Measurements from ENCODE around the gene LAMA5. TPM values are rescaled to one million over a fixed set of nuclear protein-coding genes. Genes with fewer than 3 reads are reported as not detected.
A peak's percentile ranks its signal among the peaks of the same experiment; 100 is the strongest.

Gene LAMA5
- total RNA-seq, 1 experiment from 2014 or later: 321 TPM

DNA sequence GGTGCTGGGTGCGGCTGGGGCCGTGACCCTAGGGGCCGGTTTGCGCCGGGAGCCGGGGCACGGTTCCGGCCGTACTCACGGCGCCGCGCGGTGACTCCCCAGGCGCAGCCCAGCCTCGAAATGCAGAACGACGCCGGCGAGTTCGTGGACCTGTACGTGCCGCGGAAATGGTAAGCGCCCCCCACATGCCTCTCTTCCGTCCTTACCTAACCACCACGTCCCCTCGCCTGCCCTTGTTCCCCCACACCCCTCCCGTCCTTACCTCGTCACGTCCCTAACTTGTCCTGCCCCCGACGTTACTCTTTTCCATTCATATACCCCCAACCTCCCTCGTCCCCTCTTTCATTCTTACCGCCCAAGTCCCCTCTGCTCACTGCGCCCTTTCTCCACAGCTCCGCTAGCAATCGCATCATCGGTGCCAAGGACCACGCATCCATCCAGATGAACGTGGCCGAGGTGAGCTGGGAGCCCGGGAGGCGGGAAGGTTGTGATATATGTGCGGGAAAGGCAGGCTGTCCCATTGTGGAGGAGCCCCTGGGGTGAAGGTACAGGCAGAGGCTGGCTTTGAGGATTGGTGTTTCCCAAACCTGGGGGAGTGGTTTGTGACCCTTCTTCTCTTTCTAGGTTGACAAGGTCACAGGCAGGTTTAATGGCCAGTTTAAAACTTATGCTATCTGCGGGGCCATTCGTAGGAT lies 20.3 kb upstream of the LAMA5 start:
- Histone ChIP-seq H3K79me2 (ENCODE audit: insufficient read depth, low read length) (peaks cover 62% of the 10 kb centered on the region), H3K9me2 (ENCODE audit: insufficient read depth) (no peaks in the 10 kb centered on the region), H3K27me3 (ENCODE audit: insufficient read depth, low read length) (no peaks in the 10 kb centered on the region), H3K27ac (ENCODE audit: low read depth, low read length) (peak overlapping the region; percentile 95), H3K4me2 (ENCODE audit: low read length) (peak overlapping the region; percentile 88), H3K4me1 (ENCODE audit: control insufficient read depth in 1 of 2, insufficient read depth in 2 of 2, low read length in 2 of 2) (peaks cover 8 to 33% of the 10 kb centered on the region in 2 experiments; a peak in 3 of 4 replicates), H4K20me1 (ENCODE audit: insufficient read depth) (peaks cover 9% of the 10 kb centered on the region; the same call in 1 of the 2 replicates), H3K9ac (ENCODE audit: low read length) (peak overlapping the region; percentile 99), H3K4me3 (replicated peaks in 1 of 2; ENCODE audit: low read depth in 1 of 2, low read length in 2 of 2) (peak overlapping the region; percentile 98 to 100), H2AFZ (ENCODE audit: low read depth, low read length, poor library complexity, severe bottlenecking) (no peak overlapping the region), H3K36me3 (ENCODE audit: control insufficient read depth in 1 of 2, insufficient read depth in 2 of 2, low read length in 2 of 2) (peaks cover 8 to 22% of the 10 kb centered on the region in 2 experiments), H3K9me3 (ENCODE audit: control insufficient read depth in 1 of 2, insufficient read depth in 1 of 2, low read depth in 1 of 2, low read length in 2 of 2) (no peaks in the 10 kb centered on the region)
- CTCF ChIA-PET: interaction anchor here (1.0 to 1.4 kb wide), 2 partner anchors 23 to 86 kb away, joined by 3 read pairs; no protein-coding TSS in a partner anchor
- DNase-seq (ENCODE audit: low read depth, low spot score): no peak
- TF ChIP-seq POLR2A (IDR thresholded peaks at IDR 0.05; ENCODE audit: borderline replicate concordance, extremely low read depth, insufficient read depth, insufficient read length): no peak
- TF ChIP-seq YY1 (IDR thresholded peaks at IDR 0.05; ENCODE audit: extremely low read depth, insufficient replicate concordance, low read depth, low read length): no peak
- TF ChIP-seq RAD21 (IDR thresholded peaks at IDR 0.05; ENCODE audit: low read depth): no peak
- BruUV-seq (replicated peaks): TSS peak; percentile 82
- POLR2A ChIA-PET: interaction anchor here (0.6 to 1.5 kb wide), 9 partner anchors 9 to 442 kb away, joined by 3 to 12 read pairs (median 6); partner anchors contain the start of gene MRGBP
- ATAC-seq: peak; percentile 0; the same call in 1 of the 2 replicates
- RAD21 ChIA-PET (ENCODE audit: low non-redundant PET in 1 of 2, low total read pairs in 2 of 2, uncharacterized antibody in 2 of 2, unreplicated experiment in 2 of 2): interaction anchor here in 1 of 2 experiments (0.6 to 0.7 kb wide), 2 partner anchors 38 to 85 kb away, joined by 4 to 8 read pairs; partner anchors contain the start of gene ADRM1
- intact Hi-C loops (cut with micrococcal nuclease): loop anchor here (1.0 kb wide), 1 partner anchor 85 kb away; the partner anchor contains the start of gene ADRM1

DNA sequence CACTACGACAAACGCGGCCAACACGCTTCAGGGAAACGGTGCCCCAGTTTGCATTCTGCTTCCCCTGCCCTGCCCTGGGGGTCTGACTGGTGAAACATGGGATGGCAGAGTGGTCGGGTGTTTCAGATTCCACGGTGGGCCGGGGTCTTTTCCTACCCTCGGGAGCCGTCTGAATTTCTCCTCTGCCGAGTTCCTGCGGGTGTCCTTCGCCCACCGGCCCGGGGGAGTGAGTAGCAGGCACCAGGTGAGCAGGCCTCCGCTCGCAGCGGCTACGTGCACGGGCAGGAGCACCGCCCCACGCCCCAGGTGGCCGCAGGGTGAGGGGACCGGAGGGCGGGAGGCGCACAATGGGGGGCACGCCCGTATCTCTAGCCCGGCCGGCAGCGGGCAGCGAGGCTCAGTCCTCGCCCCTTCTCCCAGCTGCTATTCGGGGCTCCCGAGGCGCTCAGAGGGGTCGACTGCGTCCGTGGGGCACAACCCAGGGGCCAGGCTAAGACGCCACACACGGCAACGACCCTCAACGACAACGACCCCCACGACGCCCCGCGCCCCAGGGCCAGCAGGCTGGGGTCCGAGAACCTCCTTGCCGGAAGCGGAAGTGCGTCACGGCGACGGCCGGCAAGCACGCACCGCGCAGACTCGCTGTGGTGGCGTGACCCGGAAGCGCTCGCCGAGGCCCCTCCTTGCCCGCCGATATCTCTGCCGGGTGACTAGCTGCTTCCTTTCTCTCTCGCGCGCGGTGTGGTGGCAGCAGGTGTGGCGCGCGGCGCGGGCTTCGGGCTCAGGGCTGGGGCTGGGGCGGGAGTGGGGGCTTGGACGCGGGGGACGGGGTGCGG lies 19.5 kb upstream of the LAMA5 start, which contains the start of gene RPS21:
Gene RPS21 (plus strand): TSS at position 721 of the 836 bp plus-strand sequence. CDS start 236 bp downstream, outside the sequence.
- ChIA-PET RAD21 (ENCODE audit: low non-redundant PET in 1 of 2, low total read pairs in 2 of 2, uncharacterized antibody in 2 of 2, unreplicated experiment in 2 of 2) (interaction anchor here in 1 of 2 experiments (0.6 to 0.7 kb wide), 2 partner anchors 37 to 84 kb away, joined by 4 to 8 read pairs; partner anchors contain the start of gene ADRM1), POLR2A (interaction anchor here (0.6 to 1.5 kb wide), 10 partner anchors 10 to 443 kb away, joined by 3 to 12 read pairs (median 5); partner anchors contain the start of genes ADRM1 and MRGBP), CTCF (interaction anchor here (0.9 to 1.4 kb wide), 3 partner anchors 24 to 86 kb away, joined by 3 read pairs; no protein-coding TSS in a partner anchor)
- H3K4me2 ChIP-seq (ENCODE audit: low read length): peak within 1 kb of the TSS; percentile 88
- peak within 1 kb of the TSS; percentile 99 for H3K9ac ChIP-seq (ENCODE audit: low read length)
- no peaks in the 10 kb centered on the region for H3K9me3 ChIP-seq (ENCODE audit: control insufficient read depth in 1 of 2, insufficient read depth in 1 of 2, low read depth in 1 of 2, low read length in 2 of 2)
- DNase-seq (ENCODE audit: low read depth, low spot score) (peak; percentile 79), ATAC-seq (peak; percentile 74)
- intact Hi-C loops (cut with micrococcal nuclease): loop anchor here (1.0 kb wide), 1 partner anchor 84 kb away; the partner anchor contains the start of gene ADRM1
- H3K27me3 ChIP-seq (ENCODE audit: insufficient read depth, low read length): no peaks in the 10 kb centered on the region
- peaks cover 8 to 37% of the 10 kb centered on the region in 2 experiments; a peak in 3 of 4 replicates for H3K4me1 ChIP-seq (ENCODE audit: control insufficient read depth in 1 of 2, insufficient read depth in 2 of 2, low read length in 2 of 2)
- H3K79me2 ChIP-seq (ENCODE audit: insufficient read depth, low read length): peaks cover 62% of the 10 kb centered on the region
- H3K9me2 ChIP-seq (ENCODE audit: insufficient read depth): no peaks in the 10 kb centered on the region
- H4K20me1 ChIP-seq (ENCODE audit: insufficient read depth): peaks cover 9% of the 10 kb centered on the region; the same call in 1 of the 2 replicates
- H3K36me3 ChIP-seq (ENCODE audit: control insufficient read depth in 1 of 2, insufficient read depth in 2 of 2, low read length in 2 of 2): peaks cover 8 to 27% of the 10 kb centered on the region in 2 experiments
- no peak within 1 kb of the TSS for H2AFZ ChIP-seq (ENCODE audit: low read depth, low read length, poor library complexity, severe bottlenecking)
- BruUV-seq (replicated peaks): TSS peak; percentile 78
- peak within 1 kb of the TSS; percentile 95 for H3K27ac ChIP-seq (ENCODE audit: low read depth, low read length)
- peak within 1 kb of the TSS; percentile 98 to 100 for H3K4me3 ChIP-seq (replicated peaks in 1 of 2; ENCODE audit: low read depth in 1 of 2, low read length in 2 of 2)
- TF ChIP-seq ZFX (IDR thresholded peaks at IDR 0.05): peak; percentile 62; the same call in 1 of the 2 replicates
- peak; percentile 80 for TF ChIP-seq POLR2A (IDR thresholded peaks at IDR 0.05; ENCODE audit: borderline replicate concordance, extremely low read depth, insufficient read depth, insufficient read length)
- TF ChIP-seq, protein P1, sequence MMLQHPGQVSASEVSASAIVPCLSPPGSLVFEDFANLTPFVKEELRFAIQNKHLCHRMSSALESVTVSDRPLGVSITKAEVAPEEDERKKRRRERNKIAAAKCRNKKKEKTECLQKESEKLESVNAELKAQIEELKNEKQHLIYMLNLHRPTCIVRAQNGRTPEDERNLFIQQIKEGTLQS (IDR thresholded peaks at IDR 0.05): no peak
- TF ChIP-seq, protein P2, sequence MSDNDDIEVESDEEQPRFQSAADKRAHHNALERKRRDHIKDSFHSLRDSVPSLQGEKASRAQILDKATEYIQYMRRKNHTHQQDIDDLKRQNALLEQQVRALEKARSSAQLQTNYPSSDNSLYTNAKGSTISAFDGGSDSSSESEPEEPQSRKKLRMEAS (IDR thresholded peaks at IDR 0.05): peak; percentile 80
- TF ChIP-seq EGR1 (IDR thresholded peaks at IDR 0.05; ENCODE audit: low read depth): no peak
- TF ChIP-seq SP1 (IDR thresholded peaks at IDR 0.05; ENCODE audit: low read depth): peak; percentile 53
- TF ChIP-seq, protein P3, sequence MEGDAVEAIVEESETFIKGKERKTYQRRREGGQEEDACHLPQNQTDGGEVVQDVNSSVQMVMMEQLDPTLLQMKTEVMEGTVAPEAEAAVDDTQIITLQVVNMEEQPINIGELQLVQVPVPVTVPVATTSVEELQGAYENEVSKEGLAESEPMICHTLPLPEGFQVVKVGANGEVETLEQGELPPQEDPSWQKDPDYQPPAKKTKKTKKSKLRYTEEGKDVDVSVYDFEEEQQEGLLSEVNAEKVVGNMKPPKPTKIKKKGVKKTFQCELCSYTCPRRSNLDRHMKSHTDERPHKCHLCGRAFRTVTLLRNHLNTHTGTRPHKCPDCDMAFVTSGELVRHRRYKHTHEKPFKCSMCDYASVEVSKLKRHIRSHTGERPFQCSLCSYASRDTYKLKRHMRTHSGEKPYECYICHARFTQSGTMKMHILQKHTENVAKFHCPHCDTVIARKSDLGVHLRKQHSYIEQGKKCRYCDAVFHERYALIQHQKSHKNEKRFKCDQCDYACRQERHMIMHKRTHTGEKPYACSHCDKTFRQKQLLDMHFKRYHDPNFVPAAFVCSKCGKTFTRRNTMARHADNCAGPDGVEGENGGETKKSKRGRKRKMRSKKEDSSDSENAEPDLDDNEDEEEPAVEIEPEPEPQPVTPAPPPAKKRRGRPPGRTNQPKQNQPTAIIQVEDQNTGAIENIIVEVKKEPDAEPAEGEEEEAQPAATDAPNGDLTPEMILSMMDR (IDR thresholded peaks at IDR 0.05 in 2 of 3, conservative IDR thresholded peaks at IDR 0.05 in 1 of 3; ENCODE audit: borderline replicate concordance in 1 of 3, insufficient read depth in 1 of 3, low read depth in 2 of 3, low read length in 2 of 3): no peak
- no peak for TF ChIP-seq CEBPB (IDR thresholded peaks at IDR 0.05; ENCODE audit: low read depth)
- no peak for TF ChIP-seq FOSL1 (IDR thresholded peaks at IDR 0.05; ENCODE audit: low read depth)
- TF ChIP-seq POLR2AphosphoS5 (IDR thresholded peaks at IDR 0.05; ENCODE audit: low read depth, low read length): peak; percentile 94
- no peak; the same call in 1 of the 2 replicates for TF ChIP-seq ELF1 (IDR thresholded peaks at IDR 0.05; ENCODE audit: borderline replicate concordance, low read depth)
- TF ChIP-seq YY1 (IDR thresholded peaks at IDR 0.05; ENCODE audit: extremely low read depth, insufficient replicate concordance, low read depth, low read length): peak; percentile 29
